ENCODE measurements around the gene RYR1.

The RYR1 gene

DNA sequence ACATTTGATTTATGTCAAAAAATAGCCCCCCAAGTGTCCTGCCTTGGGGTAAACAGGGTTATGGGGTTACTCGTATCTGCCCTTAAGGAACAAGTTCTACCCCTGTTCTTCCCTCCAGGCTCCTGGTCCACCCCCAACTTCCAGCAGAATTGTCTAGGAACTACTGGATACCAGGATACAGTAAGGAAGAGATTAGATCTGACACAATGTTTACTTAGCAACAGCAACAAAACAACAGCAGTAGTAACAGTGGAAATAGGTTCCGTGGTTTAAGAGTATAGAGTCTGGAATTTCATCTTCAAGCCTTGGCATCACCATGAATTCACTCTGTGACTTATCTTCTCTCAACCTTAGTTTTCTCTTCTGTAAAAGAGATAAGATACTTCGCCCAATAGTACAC lies 32.3 kb upstream of the RYR1 start:
- Histone ChIP-seq H3K36me3 (replicated peaks; ENCODE audit: insufficient read depth, low read length) (no peaks in the 10 kb centered on the region), H2AFZ (ENCODE audit: low read length) (no peak overlapping the region), H3F3A (ENCODE audit: insufficient read depth, low read length) (no peaks in the 10 kb centered on the region), H4K20me1 (ENCODE audit: insufficient read depth, low read length) (no peaks in the 10 kb centered on the region), H3K9ac (ENCODE audit: low read length) (no peak overlapping the region), H3K9me3 (replicated peaks; ENCODE audit: insufficient read depth, low read length) (no peaks in the 10 kb centered on the region), H3K4me1 (ENCODE audit: low read length) (no peaks in the 10 kb centered on the region), H3K27me3 (replicated peaks; ENCODE audit: insufficient read depth, low read length) (peaks cover 47% of the 10 kb centered on the region), H3K4me3 (ENCODE audit: low read length) (no peak overlapping the region), H3K9me2 (replicated peaks; ENCODE audit: insufficient read depth, low read length) (no peaks in the 10 kb centered on the region), H3K4me2 (ENCODE audit: low read depth, low read length) (no peak overlapping the region), H3K79me2 (ENCODE audit: low read length) (no peaks in the 10 kb centered on the region), H3K27ac (ENCODE audit: low read length) (no peak overlapping the region)
- DNase-seq = no peak
- no peak for TF ChIP-seq EZH2 (optimal IDR thresholded peaks at IDR 0.05; ENCODE audit: low read depth, low read length)
- TF ChIP-seq, protein P1, sequence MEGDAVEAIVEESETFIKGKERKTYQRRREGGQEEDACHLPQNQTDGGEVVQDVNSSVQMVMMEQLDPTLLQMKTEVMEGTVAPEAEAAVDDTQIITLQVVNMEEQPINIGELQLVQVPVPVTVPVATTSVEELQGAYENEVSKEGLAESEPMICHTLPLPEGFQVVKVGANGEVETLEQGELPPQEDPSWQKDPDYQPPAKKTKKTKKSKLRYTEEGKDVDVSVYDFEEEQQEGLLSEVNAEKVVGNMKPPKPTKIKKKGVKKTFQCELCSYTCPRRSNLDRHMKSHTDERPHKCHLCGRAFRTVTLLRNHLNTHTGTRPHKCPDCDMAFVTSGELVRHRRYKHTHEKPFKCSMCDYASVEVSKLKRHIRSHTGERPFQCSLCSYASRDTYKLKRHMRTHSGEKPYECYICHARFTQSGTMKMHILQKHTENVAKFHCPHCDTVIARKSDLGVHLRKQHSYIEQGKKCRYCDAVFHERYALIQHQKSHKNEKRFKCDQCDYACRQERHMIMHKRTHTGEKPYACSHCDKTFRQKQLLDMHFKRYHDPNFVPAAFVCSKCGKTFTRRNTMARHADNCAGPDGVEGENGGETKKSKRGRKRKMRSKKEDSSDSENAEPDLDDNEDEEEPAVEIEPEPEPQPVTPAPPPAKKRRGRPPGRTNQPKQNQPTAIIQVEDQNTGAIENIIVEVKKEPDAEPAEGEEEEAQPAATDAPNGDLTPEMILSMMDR (IDR thresholded peaks at IDR 0.05; ENCODE audit: low read length) = no peak
- no peak for TF ChIP-seq EZH2phosphoT487 (IDR thresholded peaks at IDR 0.05; ENCODE audit: low read length)

- Histone ChIP-seq H3K4me1 (ENCODE audit: low read length) (no peaks in the 10 kb centered on the region), H4K20me1 (ENCODE audit: insufficient read depth, low read length) (no peaks in the 10 kb centered on the region), H3K79me2 (ENCODE audit: low read length) (no peaks in the 10 kb centered on the region), H3K27ac (ENCODE audit: low read length) (no peak overlapping the region), H3K9me3 (replicated peaks; ENCODE audit: insufficient read depth, low read length) (no peaks in the 10 kb centered on the region), H3F3A (ENCODE audit: insufficient read depth, low read length) (no peaks in the 10 kb centered on the region), H3K4me2 (ENCODE audit: low read depth, low read length) (peak overlapping the region; percentile 82), H3K27me3 (replicated peaks; ENCODE audit: insufficient read depth, low read length) (peaks cover 33% of the 10 kb centered on the region), H3K9ac (ENCODE audit: low read length) (no peak overlapping the region), H3K36me3 (replicated peaks; ENCODE audit: insufficient read depth, low read length) (no peaks in the 10 kb centered on the region), H2AFZ (ENCODE audit: low read length) (peak overlapping the region; percentile 99), H3K4me3 (ENCODE audit: low read length) (peak overlapping the region; percentile 62), H3K9me2 (replicated peaks; ENCODE audit: insufficient read depth, low read length) (no peaks in the 10 kb centered on the region)
- TF ChIP-seq EZH2 (optimal IDR thresholded peaks at IDR 0.05; ENCODE audit: low read depth, low read length) (no peak), EZH2phosphoT487 (IDR thresholded peaks at IDR 0.05; ENCODE audit: low read length) (no peak)
- TF ChIP-seq, protein P1 (IDR thresholded peaks at IDR 0.05; ENCODE audit: low read length) = no peak
- DNase-seq = no peak
Observed at GRCh38 chr19:38402623-38402966, 30.9 kb upstream of the RYR1 start.

GRCh38 chr19:38402967-38403674 lies 30.4 kb upstream of the RYR1 start, which contains the start of gene FAM98C:
Gene FAM98C, plus strand, starts transcription at chr19:38403093. Its CDS starts 61 bp downstream, at chr19:38403154.
- Histone ChIP-seq H3K27me3 (replicated peaks; ENCODE audit: insufficient read depth, low read length) (peaks cover 29% of the 10 kb centered on the region), H3K4me2 (ENCODE audit: low read depth, low read length) (peak within 1 kb of the TSS; percentile 97), H3K9me3 (replicated peaks; ENCODE audit: insufficient read depth, low read length) (no peaks in the 10 kb centered on the region), H3K36me3 (replicated peaks; ENCODE audit: insufficient read depth, low read length) (no peaks in the 10 kb centered on the region), H3K9me2 (replicated peaks; ENCODE audit: insufficient read depth, low read length) (no peaks in the 10 kb centered on the region), H3F3A (ENCODE audit: insufficient read depth, low read length) (no peaks in the 10 kb centered on the region), H3K79me2 (ENCODE audit: low read length) (no peaks in the 10 kb centered on the region), H4K20me1 (ENCODE audit: insufficient read depth, low read length) (no peaks in the 10 kb centered on the region), H3K4me3 (ENCODE audit: low read length) (peak within 1 kb of the TSS; percentile 83), H3K4me1 (ENCODE audit: low read length) (no peaks in the 10 kb centered on the region), H3K27ac (ENCODE audit: low read length) (no peak within 1 kb of the TSS), H3K9ac (ENCODE audit: low read length) (peak within 1 kb of the TSS; percentile 65; the same call in 1 of the 2 replicates), H2AFZ (ENCODE audit: low read length) (peak within 1 kb of the TSS; percentile 99)
- DNase-seq = peak; percentile 97
- TF ChIP-seq EZH2phosphoT487 (IDR thresholded peaks at IDR 0.05; ENCODE audit: low read length) = no peak
- TF ChIP-seq, protein P1 (IDR thresholded peaks at IDR 0.05; ENCODE audit: low read length) = peak; percentile 71
- TF ChIP-seq EZH2 (optimal IDR thresholded peaks at IDR 0.05; ENCODE audit: low read depth, low read length) = no peak

All from MM.1S (cell line).